Measurements from ENCODE around the gene STYX.

The STYX gene

DNA sequence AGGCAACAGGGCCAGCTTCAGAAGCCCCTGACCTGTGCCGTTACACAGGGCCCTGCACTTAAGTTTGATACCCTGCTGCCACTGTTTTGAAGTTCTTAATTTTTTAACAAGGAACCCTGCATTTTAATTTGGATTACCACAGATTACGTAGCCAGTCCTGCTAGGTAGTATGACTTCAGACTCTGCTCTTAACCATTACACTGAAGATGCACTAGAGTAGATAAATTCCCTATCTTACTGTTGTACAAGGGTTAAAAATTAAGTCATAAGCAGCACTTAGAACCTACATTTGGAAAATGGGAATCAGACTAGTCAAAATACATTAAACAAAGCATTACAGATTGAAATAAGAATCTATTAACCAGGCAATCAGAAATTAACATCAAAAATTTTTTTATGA, 59.2 kb downstream of the STYX start:
- TF ChIP-seq, protein P1, sequence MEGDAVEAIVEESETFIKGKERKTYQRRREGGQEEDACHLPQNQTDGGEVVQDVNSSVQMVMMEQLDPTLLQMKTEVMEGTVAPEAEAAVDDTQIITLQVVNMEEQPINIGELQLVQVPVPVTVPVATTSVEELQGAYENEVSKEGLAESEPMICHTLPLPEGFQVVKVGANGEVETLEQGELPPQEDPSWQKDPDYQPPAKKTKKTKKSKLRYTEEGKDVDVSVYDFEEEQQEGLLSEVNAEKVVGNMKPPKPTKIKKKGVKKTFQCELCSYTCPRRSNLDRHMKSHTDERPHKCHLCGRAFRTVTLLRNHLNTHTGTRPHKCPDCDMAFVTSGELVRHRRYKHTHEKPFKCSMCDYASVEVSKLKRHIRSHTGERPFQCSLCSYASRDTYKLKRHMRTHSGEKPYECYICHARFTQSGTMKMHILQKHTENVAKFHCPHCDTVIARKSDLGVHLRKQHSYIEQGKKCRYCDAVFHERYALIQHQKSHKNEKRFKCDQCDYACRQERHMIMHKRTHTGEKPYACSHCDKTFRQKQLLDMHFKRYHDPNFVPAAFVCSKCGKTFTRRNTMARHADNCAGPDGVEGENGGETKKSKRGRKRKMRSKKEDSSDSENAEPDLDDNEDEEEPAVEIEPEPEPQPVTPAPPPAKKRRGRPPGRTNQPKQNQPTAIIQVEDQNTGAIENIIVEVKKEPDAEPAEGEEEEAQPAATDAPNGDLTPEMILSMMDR (IDR thresholded peaks at IDR 0.05; ENCODE audit: low read depth, low read length, missing control alignments), result no peak
- no peak for DNase-seq (ENCODE audit: low read depth)
- H3K4me3 ChIP-seq (ENCODE audit: low read depth, low read length), result no peak overlapping the region

DNA sequence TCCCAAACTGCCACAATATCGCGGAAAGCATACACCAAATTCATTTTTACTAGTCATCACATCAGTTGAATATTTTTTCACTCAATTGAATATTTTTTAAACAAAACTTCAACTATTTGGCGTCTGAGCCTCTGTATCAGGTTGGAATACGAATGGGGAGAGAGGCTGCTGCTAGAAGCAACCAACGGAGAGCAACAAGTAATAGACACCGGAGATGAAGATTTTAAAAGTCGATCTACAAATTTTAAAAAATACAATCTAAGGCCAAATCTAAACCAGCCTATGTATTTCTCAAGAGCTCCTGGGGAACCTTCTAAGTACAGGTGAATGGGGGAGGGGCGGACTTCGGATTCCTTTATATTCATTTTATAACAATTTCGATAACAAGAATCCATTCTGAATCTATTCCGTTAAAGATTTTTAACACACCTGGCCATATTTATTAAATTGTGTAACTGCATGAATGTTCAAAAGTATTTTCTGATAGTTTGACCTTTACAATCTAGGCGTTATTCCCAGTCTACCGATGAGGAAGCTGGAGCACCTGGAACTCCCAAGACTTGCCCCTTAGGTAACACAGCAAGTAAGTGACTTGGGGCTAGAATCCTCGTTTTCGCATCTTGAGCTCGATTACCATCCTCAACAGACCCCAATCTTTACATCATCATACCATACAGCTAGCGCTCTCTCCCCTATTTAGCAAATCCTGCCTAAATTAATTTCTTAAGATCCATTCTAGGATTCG, 60.2 kb downstream of the STYX start:
- TF ChIP-seq, protein P1 (IDR thresholded peaks at IDR 0.05; ENCODE audit: low read depth, low read length, missing control alignments), result no peak
- H3K4me3 ChIP-seq (ENCODE audit: low read depth, low read length), result peak overlapping the region; percentile 84
- DNase-seq (ENCODE audit: low read depth), result no peak

DNA sequence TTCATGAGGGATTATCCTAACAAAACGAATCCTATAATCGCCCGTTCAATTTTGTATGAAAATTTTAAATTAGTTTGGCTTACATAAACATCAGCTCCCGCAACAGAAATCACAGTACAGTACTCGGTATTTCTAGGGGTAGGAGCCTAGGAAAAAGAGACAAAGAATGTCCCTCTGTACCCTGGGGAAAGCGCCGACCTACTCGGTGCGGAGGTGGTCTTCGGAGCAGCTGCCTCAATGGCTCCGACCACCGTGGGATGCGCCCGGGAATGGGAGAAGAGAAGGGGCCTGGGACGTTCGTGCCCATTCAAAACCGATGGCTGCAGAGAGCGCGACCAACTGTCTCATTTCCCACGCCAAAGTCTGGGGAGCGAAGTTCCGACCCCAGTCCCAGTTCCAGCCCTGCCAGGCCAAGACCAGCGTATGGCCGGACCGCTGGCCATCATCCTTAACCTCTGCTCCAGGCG, 60.8 kb downstream of the STYX start:
- no peak for DNase-seq (ENCODE audit: low read depth)

DNA sequence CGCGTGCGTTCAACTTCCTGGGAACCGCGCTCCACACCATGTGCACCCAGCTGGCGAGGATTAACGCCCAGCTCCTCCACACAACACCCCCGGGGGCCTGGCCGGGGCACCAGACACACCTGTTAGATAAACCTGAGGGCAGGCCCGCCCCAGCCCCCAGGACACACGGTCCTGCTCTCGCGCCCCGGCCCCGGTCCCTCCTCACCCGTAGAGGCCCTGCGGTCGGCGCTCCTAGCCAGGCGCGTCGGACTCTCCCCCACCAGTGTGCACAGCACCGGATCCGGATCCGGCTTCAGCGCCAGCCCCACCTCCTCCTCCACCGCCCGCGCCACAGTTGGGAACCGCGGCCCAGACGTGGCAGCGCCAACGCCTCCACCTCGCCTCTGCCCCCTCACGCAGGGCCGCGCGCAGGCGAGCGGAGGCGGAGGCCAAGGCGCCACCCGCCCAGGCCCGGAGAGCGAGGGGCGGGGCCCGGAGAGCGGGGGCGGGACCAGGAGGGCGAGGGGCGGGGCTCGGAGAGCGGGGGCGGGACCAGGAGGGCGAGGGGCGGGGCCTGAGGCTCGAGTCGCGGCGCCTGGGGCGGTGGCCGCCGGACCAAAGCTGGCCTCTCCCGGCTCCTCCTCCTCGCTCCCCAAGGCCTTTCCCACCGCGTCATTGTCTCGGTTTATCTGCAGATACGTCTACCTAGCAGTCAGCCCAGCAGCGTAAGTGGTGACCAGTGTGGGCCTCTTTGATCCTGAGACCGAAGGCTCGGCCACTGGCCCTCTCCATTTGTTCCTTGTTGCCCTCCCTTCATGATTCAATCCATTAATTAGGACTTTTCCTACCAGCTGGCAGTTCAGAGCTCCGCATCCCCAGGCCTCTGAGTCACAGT, 61.5 kb downstream of the STYX start, which contains the start of gene GNPNAT1:
Gene GNPNAT1, minus strand, starts transcription at position 385 of the 874 bp plus-strand sequence. CDS start 6,957 bp downstream, outside the sequence.
- DNase-seq (ENCODE audit: low read depth), result peak; percentile 62
- TF ChIP-seq, protein P1 (IDR thresholded peaks at IDR 0.05; ENCODE audit: low read depth, low read length, missing control alignments), result no peak
- peak within 1 kb of the TSS; percentile 84 for H3K4me3 ChIP-seq (ENCODE audit: low read depth, low read length)

More for the DNA sequence above, 60.8 kb downstream of the STYX start:
- peak overlapping the region; percentile 84 for H3K4me3 ChIP-seq (ENCODE audit: low read depth, low read length)
- TF ChIP-seq, protein P1 (IDR thresholded peaks at IDR 0.05; ENCODE audit: low read depth, low read length, missing control alignments), result no peak

DNA sequence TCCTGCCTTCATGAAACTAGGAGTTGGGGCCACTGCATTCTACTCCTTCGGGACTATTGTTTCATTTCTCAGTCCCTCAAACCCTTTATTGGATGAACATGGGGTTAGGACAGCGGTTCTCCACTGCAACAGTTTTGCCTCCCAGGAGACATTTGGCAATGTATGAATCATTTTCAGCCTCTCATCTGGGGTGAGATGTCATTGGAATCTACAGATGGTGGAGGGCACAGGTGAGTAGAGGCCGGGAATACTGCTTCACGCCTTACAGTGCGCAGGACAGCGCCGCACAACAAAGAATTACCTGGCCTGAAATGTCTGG, 62.1 kb downstream of the STYX start:
- H3K4me3 ChIP-seq (ENCODE audit: low read depth, low read length), result no peak overlapping the region; the same call in 1 of the 2 replicates
- TF ChIP-seq, protein P1 (IDR thresholded peaks at IDR 0.05; ENCODE audit: low read depth, low read length, missing control alignments), result no peak
- DNase-seq (ENCODE audit: low read depth), result no peak

DNA sequence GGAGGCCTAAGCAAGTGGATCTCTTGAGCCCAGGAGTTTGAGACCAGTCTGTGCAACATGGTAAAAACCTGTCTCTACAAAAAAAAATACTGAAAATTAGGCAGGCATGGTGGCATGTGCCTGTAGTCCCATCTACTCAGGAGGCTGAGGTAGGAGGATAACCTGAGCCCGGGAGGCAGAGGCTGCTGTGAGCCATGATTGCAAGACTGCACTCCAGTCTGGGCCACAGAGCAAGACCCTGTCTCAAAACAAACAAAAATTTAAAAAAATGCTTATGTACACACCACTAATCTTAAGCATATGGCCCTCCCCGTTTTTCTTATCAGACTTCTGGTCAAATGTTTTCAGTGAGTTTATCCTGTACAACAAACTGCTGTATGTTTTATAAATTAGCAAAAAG, 63.1 kb downstream of the STYX start:
- DNase-seq (ENCODE audit: low read depth), result no peak
- H3K4me3 ChIP-seq (ENCODE audit: low read depth, low read length), result no peak overlapping the region
- TF ChIP-seq, protein P1 (IDR thresholded peaks at IDR 0.05; ENCODE audit: low read depth, low read length, missing control alignments), result no peak

Measured in GM12864 (cell line).